ENCODE measurements around the gene WDR5.

The WDR5 gene

GRCh38 chr9:134167530-134167931 lies 31.6 kb downstream of the WDR5 start:
- no peak for DNase-seq (ENCODE audit: low read depth, low spot score)
- Histone ChIP-seq H3K4me3 (ENCODE audit: low read length) (no peak overlapping the region), H3K27ac (ENCODE audit: low read length) (no peak overlapping the region), H3K27me3 (ENCODE audit: control insufficient read depth, insufficient read depth, low read length) (no peaks in the 10 kb centered on the region), H3K9me3 (ENCODE audit: control insufficient read depth, insufficient read depth, low read length) (no peaks in the 10 kb centered on the region), H3K36me3 (ENCODE audit: control insufficient read depth, insufficient read depth, low read length) (no peaks in the 10 kb centered on the region), H3K4me1 (ENCODE audit: control insufficient read depth, insufficient read depth, low read length) (peaks cover 2% of the 10 kb centered on the region; the same call in 1 of the 2 replicates)
- WGBS (ENCODE audit: insufficient coverage, insufficient read length): no CpG with 5 or more reads among the region's 4 CpGs

- Histone ChIP-seq H3K4me3 (ENCODE audit: low read length) (no peak overlapping the region), H3K27ac (ENCODE audit: low read length) (no peak overlapping the region), H3K36me3 (ENCODE audit: control insufficient read depth, insufficient read depth, low read length) (no peaks in the 10 kb centered on the region), H3K27me3 (ENCODE audit: control insufficient read depth, insufficient read depth, low read length) (no peaks in the 10 kb centered on the region), H3K9me3 (ENCODE audit: control insufficient read depth, insufficient read depth, low read length) (no peaks in the 10 kb centered on the region), H3K4me1 (ENCODE audit: control insufficient read depth, insufficient read depth, low read length) (peaks cover 2% of the 10 kb centered on the region; the same call in 1 of the 2 replicates)
- no CpG with 5 or more reads among the region's 11 CpGs for WGBS (ENCODE audit: insufficient coverage, insufficient read length)
- no peak for DNase-seq (ENCODE audit: low read depth, low spot score)
Measured at GRCh38 chr9:134168757-134169550, 33.1 kb downstream of the WDR5 start.

GRCh38 chr9:134169724-134170401 lies 34.0 kb downstream of the WDR5 start:
- Histone ChIP-seq H3K27ac (ENCODE audit: low read length) (no peak overlapping the region), H3K4me3 (ENCODE audit: low read length) (no peak overlapping the region), H3K4me1 (ENCODE audit: control insufficient read depth, insufficient read depth, low read length) (peaks cover 2% of the 10 kb centered on the region; the same call in 1 of the 2 replicates), H3K9me3 (ENCODE audit: control insufficient read depth, insufficient read depth, low read length) (no peaks in the 10 kb centered on the region), H3K36me3 (ENCODE audit: control insufficient read depth, insufficient read depth, low read length) (no peaks in the 10 kb centered on the region), H3K27me3 (ENCODE audit: control insufficient read depth, insufficient read depth, low read length) (no peaks in the 10 kb centered on the region)
- no CpG with 5 or more reads among the region's 24 CpGs for WGBS (ENCODE audit: insufficient coverage, insufficient read length)
- no peak for DNase-seq (ENCODE audit: low read depth, low spot score)

- H3K36me3 ChIP-seq (ENCODE audit: control insufficient read depth, insufficient read depth, low read length): no peaks in the 10 kb centered on the region
- no peak for DNase-seq (ENCODE audit: low read depth, low spot score)
- no peaks in the 10 kb centered on the region for H3K9me3 ChIP-seq (ENCODE audit: control insufficient read depth, insufficient read depth, low read length)
- peaks cover 2% of the 10 kb centered on the region; the same call in 1 of the 2 replicates for H3K4me1 ChIP-seq (ENCODE audit: control insufficient read depth, insufficient read depth, low read length)
- no peaks in the 10 kb centered on the region for H3K27me3 ChIP-seq (ENCODE audit: control insufficient read depth, insufficient read depth, low read length)
- H3K27ac ChIP-seq (ENCODE audit: low read length): no peak overlapping the region
- no CpG with 5 or more reads among the region's 17 CpGs for WGBS (ENCODE audit: insufficient coverage, insufficient read length)
- H3K4me3 ChIP-seq (ENCODE audit: low read length): no peak overlapping the region
Measured at GRCh38 chr9:134170532-134171315, 34.8 kb downstream of the WDR5 start.

GRCh38 chr9:134171316-134172197 lies 35.7 kb downstream of the WDR5 start:
- no peak for DNase-seq (ENCODE audit: low read depth, low spot score)
- H3K27ac ChIP-seq (ENCODE audit: low read length): no peak overlapping the region
- WGBS (ENCODE audit: insufficient coverage, insufficient read length): no CpG with 5 or more reads among the region's 23 CpGs
- no peak overlapping the region for H3K4me3 ChIP-seq (ENCODE audit: low read length)
- peaks cover 3% of the 10 kb centered on the region; the same call in 1 of the 2 replicates for H3K4me1 ChIP-seq (ENCODE audit: control insufficient read depth, insufficient read depth, low read length)
- no peaks in the 10 kb centered on the region for H3K9me3 ChIP-seq (ENCODE audit: control insufficient read depth, insufficient read depth, low read length)
- H3K36me3 ChIP-seq (ENCODE audit: control insufficient read depth, insufficient read depth, low read length): no peaks in the 10 kb centered on the region
- no peaks in the 10 kb centered on the region for H3K27me3 ChIP-seq (ENCODE audit: control insufficient read depth, insufficient read depth, low read length)

GRCh38 chr9:134172198-134173126 lies 36.6 kb downstream of the WDR5 start:
- no CpG with 5 or more reads among the region's 31 CpGs for WGBS (ENCODE audit: insufficient coverage, insufficient read length)
- Histone ChIP-seq H3K27me3 (ENCODE audit: control insufficient read depth, insufficient read depth, low read length) (no peaks in the 10 kb centered on the region), H3K4me3 (ENCODE audit: low read length) (no peak overlapping the region), H3K4me1 (ENCODE audit: control insufficient read depth, insufficient read depth, low read length) (peaks cover 3% of the 10 kb centered on the region; the same call in 1 of the 2 replicates), H3K9me3 (ENCODE audit: control insufficient read depth, insufficient read depth, low read length) (no peaks in the 10 kb centered on the region), H3K36me3 (ENCODE audit: control insufficient read depth, insufficient read depth, low read length) (no peaks in the 10 kb centered on the region), H3K27ac (ENCODE audit: low read length) (no peak overlapping the region)
- no peak for DNase-seq (ENCODE audit: low read depth, low spot score)

- no peak overlapping the region for H3K27ac ChIP-seq (ENCODE audit: low read length)
- H3K36me3 ChIP-seq (ENCODE audit: control insufficient read depth, insufficient read depth, low read length): no peaks in the 10 kb centered on the region
- no peaks in the 10 kb centered on the region for H3K9me3 ChIP-seq (ENCODE audit: control insufficient read depth, insufficient read depth, low read length)
- H3K4me3 ChIP-seq (ENCODE audit: low read length): no peak overlapping the region
- H3K27me3 ChIP-seq (ENCODE audit: control insufficient read depth, insufficient read depth, low read length): no peaks in the 10 kb centered on the region
- no peak for DNase-seq (ENCODE audit: low read depth, low spot score)
- WGBS (ENCODE audit: insufficient coverage, insufficient read length): no CpG with 5 or more reads among the region's 46 CpGs
- peaks cover 3% of the 10 kb centered on the region; the same call in 1 of the 2 replicates for H3K4me1 ChIP-seq (ENCODE audit: control insufficient read depth, insufficient read depth, low read length)
Measured at GRCh38 chr9:134173127-134174072, 37.5 kb downstream of the WDR5 start.

- DNase-seq (ENCODE audit: low read depth, low spot score): no peak
- Histone ChIP-seq H3K27me3 (ENCODE audit: control insufficient read depth, insufficient read depth, low read length) (no peaks in the 10 kb centered on the region), H3K4me1 (ENCODE audit: control insufficient read depth, insufficient read depth, low read length) (peaks cover 3% of the 10 kb centered on the region; the same call in 1 of the 2 replicates), H3K27ac (ENCODE audit: low read length) (no peak overlapping the region), H3K4me3 (ENCODE audit: low read length) (no peak overlapping the region), H3K9me3 (ENCODE audit: control insufficient read depth, insufficient read depth, low read length) (no peaks in the 10 kb centered on the region), H3K36me3 (ENCODE audit: control insufficient read depth, insufficient read depth, low read length) (no peaks in the 10 kb centered on the region)
- no CpG with 5 or more reads among the region's 9 CpGs for WGBS (ENCODE audit: insufficient coverage, insufficient read length)
Measured at GRCh38 chr9:134174073-134174449, 38.2 kb downstream of the WDR5 start.

All from iPS DF 6.9 (cell line).